ENCODE results near the gene TANC1.

DNA sequence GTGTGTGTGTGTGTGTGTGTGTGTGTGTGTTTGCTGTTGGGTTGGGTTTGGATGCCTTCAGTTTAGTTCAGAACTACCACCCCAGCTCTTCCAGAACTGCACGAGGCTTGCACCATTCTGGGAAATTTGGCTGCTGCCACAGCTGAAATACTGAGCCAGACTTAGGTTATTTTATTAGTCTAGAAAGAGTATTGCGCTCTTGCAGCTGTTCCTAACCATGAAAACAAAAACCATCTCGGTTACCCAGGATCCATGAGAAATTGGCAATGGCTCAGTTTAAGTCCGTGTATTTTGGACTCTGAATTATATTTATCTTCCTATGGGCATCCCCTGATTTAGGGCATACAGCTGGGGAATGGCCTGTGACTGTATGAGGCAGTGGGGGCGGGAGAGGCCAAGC is 83.2 kb downstream of the TANC1 start:
- TF ChIP-seq POLR2A (IDR thresholded peaks at IDR 0.05; ENCODE audit: low read length) (no peak), GATA1 (IDR thresholded peaks at IDR 0.05; ENCODE audit: low read depth, low read length) (no peak)

All from erythroblast (primary cell).